ACC112 (cell line): ENCODE data around the gene RBM19.

Source experiments
- H2AFZ ChIP-seq: fragments of 200-600 bp; sonication (generic); one replicate; pipeline ENCODE4 v1.6.0; 2017; ENCODE audit warnings: antibody characterized with exemption, low read length; ENCODE audit not compliant: unreplicated experiment
- H3K27ac ChIP-seq: fragments of 200-600 bp; sonication (generic); 2 replicates; pipeline ENCODE4 v1.5.1; 2014; ENCODE audit warnings: low read depth, mild to moderate bottlenecking, antibody characterized with exemption, low read length, moderate library complexity
- H3K27me3 ChIP-seq: fragments of 200-600 bp; sonication (generic); 2 replicates; pipeline ENCODE4 v1.6.1; 2014; ENCODE audit warnings: mild to moderate bottlenecking, antibody characterized with exemption, low read length, moderate library complexity, mixed read lengths; ENCODE audit not compliant: insufficient read depth
- H3K36me3 ChIP-seq: fragments of 200-600 bp; sonication (generic); 2 replicates; pipeline ENCODE4 v1.6.1; 2016; ENCODE audit warnings: mild to moderate bottlenecking, antibody characterized with exemption, low read length, moderate library complexity, mixed read lengths; ENCODE audit not compliant: insufficient read depth
- H3K4me1 ChIP-seq: fragments of 200-600 bp; sonication (generic); one replicate; pipeline ENCODE4 v1.6.1; 2016; ENCODE audit warnings: low read length, mixed read lengths; ENCODE audit not compliant: insufficient read depth, unreplicated experiment, control insufficient read depth
- H3K4me3 ChIP-seq: fragments of 200-600 bp; sonication (generic); 2 replicates; pipeline ENCODE4 v1.5.1; 2014; ENCODE audit warnings: mild to moderate bottlenecking, low read depth, low read length
- H3K79me2 ChIP-seq: fragments of 200-600 bp; sonication (generic); one replicate; pipeline ENCODE4 v1.6.0; 2016; ENCODE audit warnings: low read length; ENCODE audit not compliant: control insufficient read depth, unreplicated experiment, insufficient read depth

RBM19 gene

DNA sequence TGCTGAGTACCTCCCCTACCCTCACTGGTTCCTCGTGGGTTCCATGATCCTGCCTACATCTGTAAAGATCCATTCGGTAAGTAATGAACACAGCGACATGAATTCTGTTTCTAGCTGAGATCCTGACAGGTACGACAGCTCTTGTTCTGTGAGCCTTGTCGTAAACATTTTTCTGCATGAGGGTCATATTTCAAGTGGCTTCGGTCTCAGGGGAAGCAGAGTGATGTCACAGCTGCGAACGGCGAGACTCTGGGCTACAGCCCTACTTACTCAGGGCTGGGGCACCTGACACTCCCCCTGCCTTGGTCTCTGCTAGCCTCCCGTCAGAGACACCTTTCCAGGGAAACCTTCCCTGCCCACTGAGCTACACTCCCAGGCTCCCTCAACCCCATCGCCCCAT is 85.8 kb downstream of the RBM19 start:
- H3K79me2 ChIP-seq, result no peaks in the 10 kb centered on the region
- peaks cover 5% of the 10 kb centered on the region for H3K4me1 ChIP-seq
- no peak overlapping the region for H3K4me3 ChIP-seq
- H3K27ac ChIP-seq, result no peak overlapping the region
- no peak overlapping the region for H2AFZ ChIP-seq
- H3K36me3 ChIP-seq, result peaks cover 4% of the 10 kb centered on the region; the same call in 1 of the 2 replicates
- no peaks in the 10 kb centered on the region for H3K27me3 ChIP-seq

DNA sequence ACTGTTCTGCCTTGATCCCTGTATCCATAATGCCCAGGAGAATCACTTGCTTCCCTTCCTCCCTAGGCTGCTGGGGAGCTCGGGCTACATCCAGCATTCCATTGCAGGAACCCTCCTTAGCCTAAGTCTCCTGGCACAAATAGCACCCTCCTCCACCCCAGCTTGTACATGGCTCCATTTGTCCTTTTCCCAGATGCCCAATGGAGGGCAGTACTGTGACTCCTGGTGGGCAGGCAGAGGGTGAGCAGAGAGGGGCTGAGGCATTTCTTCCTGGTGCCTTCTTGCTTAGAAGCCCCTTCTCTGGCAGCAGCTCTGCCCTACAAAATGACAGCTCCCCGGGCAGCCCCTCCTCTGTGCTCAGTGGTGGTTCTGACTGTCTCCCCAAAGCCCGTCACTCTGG is 86.5 kb downstream of the RBM19 start:
- no peaks in the 10 kb centered on the region for H3K79me2 ChIP-seq

DNA sequence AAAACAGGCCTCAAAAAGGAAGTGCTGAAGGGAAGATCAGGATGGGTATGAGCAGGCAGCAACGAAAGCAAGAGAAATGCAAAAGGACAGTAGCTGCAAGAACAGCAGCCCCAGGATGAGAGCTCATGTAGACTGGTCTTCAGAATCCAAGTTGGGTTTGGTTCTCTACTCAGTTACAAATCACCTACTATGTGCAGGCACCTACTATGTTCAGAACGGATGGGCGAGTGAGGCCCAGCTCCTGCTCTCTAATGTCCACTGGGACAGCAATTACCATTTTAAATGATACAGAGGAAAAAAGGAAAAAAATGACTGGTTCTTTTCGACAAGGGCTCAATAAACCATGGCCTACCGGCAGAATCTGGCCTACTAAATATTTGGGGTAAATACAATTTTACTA is 88.5 kb downstream of the RBM19 start:
- Histone ChIP-seq H3K79me2 (no peaks in the 10 kb centered on the region), H3K27me3 (no peaks in the 10 kb centered on the region), H3K4me1 (peaks cover 12% of the 10 kb centered on the region), H3K36me3 (no peaks in the 10 kb centered on the region), H3K4me3 (no peak overlapping the region), H3K27ac (no peak overlapping the region), H2AFZ (no peak overlapping the region)

More for the DNA sequence above, 86.5 kb downstream of the RBM19 start:
- Histone ChIP-seq H3K4me3 (no peak overlapping the region), H3K36me3 (no peaks in the 10 kb centered on the region), H3K27me3 (no peaks in the 10 kb centered on the region), H3K4me1 (peaks cover 12% of the 10 kb centered on the region), H3K27ac (no peak overlapping the region), H2AFZ (no peak overlapping the region)

DNA sequence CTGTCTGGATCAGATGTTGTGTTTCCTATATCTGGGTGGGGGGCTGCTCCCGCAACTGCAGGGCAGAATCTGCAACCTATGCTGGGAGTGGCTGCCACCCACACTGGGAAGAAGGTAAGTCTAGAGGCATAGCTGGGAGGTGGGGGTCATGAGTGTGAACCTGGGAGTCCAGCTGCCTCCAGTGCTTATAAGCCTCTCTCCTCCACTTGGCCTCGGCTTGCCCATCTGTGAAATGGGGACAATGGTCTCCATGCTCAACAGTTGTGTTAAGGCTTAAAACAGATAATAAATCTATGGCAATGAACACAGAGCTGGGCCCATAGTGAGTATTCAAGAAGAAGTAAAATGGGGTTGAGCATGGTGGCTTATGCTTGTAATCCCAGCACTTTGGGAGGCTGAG is 90.0 kb downstream of the RBM19 start:
- no peaks in the 10 kb centered on the region for H3K27me3 ChIP-seq
- no peak overlapping the region for H3K27ac ChIP-seq
- no peak overlapping the region for H2AFZ ChIP-seq
- H3K79me2 ChIP-seq, result no peaks in the 10 kb centered on the region
- H3K36me3 ChIP-seq, result no peaks in the 10 kb centered on the region
- peaks cover 12% of the 10 kb centered on the region for H3K4me1 ChIP-seq
- H3K4me3 ChIP-seq, result no peak overlapping the region

DNA sequence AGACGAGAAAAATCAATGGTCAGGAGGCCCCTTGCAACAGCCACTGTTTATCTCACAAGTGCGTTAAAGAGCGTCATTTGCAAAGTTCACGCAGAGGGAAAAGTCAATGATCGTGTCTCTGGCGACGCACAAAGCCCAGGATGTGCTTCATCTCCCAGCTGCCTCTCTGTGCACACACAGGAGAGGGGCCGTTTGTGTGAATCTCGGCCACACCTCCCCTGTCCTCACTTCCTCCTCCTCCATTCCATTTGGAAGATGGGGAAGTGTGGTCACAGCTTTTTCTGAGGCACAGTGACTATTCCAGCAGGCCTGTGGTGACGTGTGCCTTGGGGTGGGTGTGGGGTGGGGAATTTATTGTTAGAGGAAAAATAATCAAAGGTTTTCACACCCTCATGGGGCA is 90.4 kb downstream of the RBM19 start:
- no peak overlapping the region for H3K4me3 ChIP-seq

DNA sequence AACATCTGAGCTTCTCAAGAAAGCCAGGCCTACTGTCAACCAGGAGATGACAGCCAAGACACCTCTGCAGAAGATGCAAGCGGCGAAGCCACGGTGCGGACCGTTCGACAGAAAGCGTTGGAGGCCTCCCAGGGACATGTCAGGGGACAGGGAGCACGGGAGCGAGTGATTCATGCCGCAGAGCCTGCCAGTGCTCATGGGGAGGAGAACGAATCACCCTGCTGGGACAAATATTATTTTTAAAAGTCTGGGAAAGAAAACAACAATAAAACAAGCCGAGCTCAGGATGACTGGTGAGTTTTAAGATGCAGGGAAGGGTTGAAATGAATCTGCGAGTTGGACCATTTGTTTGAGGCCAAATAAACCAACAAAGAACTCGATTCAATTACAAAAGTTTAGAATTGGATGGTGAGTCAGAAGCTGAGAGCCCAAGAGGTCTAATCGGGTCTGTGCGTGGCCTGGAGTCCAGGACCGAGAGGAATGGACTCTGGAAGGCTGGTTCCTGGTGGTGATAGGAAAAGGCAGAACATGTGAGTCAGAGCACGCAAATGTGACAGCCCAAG is 91.0 kb downstream of the RBM19 start:
- Histone ChIP-seq H3K27ac (peak overlapping the region; percentile 47), H3K4me1 (peaks cover 12% of the 10 kb centered on the region), H3K79me2 (no peaks in the 10 kb centered on the region), H3K4me3 (no peak overlapping the region), H3K36me3 (no peaks in the 10 kb centered on the region), H2AFZ (no peak overlapping the region), H3K27me3 (no peaks in the 10 kb centered on the region)

More for the DNA sequence above, 90.4 kb downstream of the RBM19 start:
- H3K36me3 ChIP-seq, result no peaks in the 10 kb centered on the region
- H3K4me1 ChIP-seq, result peaks cover 12% of the 10 kb centered on the region
- no peak overlapping the region for H2AFZ ChIP-seq
- H3K79me2 ChIP-seq, result no peaks in the 10 kb centered on the region
- H3K27ac ChIP-seq, result peak overlapping the region; percentile 47
- H3K27me3 ChIP-seq, result no peaks in the 10 kb centered on the region

DNA sequence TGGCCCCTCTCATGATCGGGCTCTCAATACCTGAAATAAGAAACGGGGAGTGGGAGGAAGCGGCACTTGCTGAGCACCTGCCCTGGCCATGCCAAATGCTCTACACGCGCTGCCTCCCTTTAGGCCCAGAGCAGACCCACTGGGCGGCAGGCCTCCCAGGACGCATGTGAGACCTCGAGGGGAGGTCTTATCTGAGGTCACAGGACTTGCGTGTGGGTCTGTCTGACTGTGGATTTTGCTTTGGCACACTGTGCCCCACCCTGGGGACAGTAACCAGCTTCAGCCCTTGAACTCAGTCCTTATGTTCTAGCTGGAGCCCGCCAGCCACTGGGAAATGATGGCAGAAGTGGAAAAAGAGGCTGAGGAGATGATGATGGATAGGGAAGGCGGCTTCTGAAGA is 91.8 kb downstream of the RBM19 start:
- H3K4me3 ChIP-seq, result no peak overlapping the region
- H3K36me3 ChIP-seq, result no peaks in the 10 kb centered on the region
- no peaks in the 10 kb centered on the region for H3K27me3 ChIP-seq
- peaks cover 12% of the 10 kb centered on the region for H3K4me1 ChIP-seq
- H2AFZ ChIP-seq, result no peak overlapping the region
- H3K27ac ChIP-seq, result no peak overlapping the region
- H3K79me2 ChIP-seq, result no peaks in the 10 kb centered on the region

DNA sequence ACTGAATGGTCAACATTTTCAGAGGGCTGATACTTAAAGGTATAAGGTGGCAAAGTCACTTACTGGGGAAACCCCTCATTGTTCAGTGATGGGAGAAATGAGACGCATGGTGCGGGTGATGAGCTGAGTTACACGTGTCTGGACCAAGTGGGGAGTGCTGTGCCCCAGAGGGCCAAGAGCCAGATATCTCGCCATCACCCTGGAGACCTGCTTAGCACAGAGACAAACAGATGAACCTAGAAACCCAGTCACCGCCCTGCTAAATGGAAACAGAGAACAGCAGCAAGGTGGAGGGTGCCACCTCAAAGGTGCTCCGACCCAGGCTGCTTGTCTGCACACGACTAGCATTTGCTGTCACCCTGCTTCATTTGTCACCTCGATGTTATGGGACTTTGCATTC is 92.4 kb downstream of the RBM19 start:
- Histone ChIP-seq H3K27me3 (no peaks in the 10 kb centered on the region), H3K4me3 (no peak overlapping the region), H2AFZ (no peak overlapping the region), H3K27ac (no peak overlapping the region), H3K4me1 (peaks cover 12% of the 10 kb centered on the region), H3K79me2 (no peaks in the 10 kb centered on the region), H3K36me3 (no peaks in the 10 kb centered on the region)

DNA sequence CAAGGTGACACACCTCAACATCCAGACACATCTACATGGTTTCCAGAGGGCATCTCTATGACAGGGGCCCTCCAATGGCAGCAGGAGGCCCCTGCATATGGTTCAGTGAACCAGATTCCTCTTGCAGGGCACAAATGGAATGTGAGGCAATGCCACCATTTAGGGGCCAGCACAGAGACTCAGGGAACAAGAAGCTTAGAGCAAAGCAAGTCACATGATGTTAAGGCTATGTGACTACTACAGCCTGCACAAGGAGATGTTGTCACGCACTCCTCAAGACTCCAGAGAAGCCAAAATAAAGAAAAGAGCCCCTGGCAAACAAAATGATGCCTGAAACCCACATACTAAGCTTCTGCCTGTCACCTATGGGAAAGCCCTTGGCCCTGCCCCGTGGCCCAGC is 95.2 kb downstream of the RBM19 start:
- Histone ChIP-seq H3K79me2 (no peaks in the 10 kb centered on the region), H3K36me3 (no peaks in the 10 kb centered on the region), H3K27ac (no peak overlapping the region), H3K4me1 (peaks cover 12% of the 10 kb centered on the region), H3K4me3 (no peak overlapping the region), H2AFZ (no peak overlapping the region), H3K27me3 (no peaks in the 10 kb centered on the region)

DNA sequence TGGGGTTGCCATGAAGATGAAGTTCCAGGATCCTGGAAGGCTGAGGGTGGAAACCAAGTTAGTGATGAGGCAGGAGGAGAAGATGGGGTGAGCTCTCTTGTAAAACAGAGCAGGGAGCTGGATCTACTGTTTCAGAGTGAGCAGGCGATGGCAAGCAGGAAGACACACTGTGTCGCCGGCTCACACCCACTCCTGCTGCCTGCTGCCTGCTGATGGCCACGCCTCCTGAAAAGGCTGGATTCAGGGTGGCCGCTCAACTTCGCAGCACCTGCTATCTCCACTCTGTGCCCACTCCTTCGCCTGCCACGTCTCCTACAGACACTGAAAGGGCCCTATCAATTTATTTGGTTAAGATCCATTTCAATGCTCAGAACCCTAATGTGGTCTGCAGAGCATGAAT is 96.1 kb downstream of the RBM19 start:
- Histone ChIP-seq H3K79me2 (no peaks in the 10 kb centered on the region), H2AFZ (no peak overlapping the region), H3K27me3 (no peaks in the 10 kb centered on the region), H3K27ac (no peak overlapping the region), H3K4me1 (peaks cover 4% of the 10 kb centered on the region), H3K4me3 (no peak overlapping the region), H3K36me3 (no peaks in the 10 kb centered on the region)

DNA sequence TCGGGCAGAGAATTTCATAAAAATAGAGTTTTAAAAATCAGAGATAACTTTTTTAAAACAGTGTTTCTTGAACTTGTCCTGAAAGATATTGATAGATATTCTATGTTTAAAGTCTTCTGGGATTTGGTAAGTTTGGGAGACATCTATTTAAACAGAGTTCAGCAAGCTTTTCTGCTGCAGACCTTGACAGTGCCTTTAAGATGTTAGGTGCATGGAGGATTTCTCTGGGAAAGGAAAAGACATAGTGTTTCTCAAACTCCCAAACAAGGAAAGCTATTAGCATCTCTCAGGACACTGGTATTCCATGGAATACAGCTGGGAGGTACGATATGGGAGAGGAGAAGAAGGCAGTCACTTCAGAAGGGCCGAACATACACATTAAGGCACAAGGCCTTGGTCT is 97.8 kb downstream of the RBM19 start:
- Histone ChIP-seq H3K27me3 (no peaks in the 10 kb centered on the region), H3K79me2 (no peaks in the 10 kb centered on the region), H3K36me3 (no peaks in the 10 kb centered on the region), H3K4me3 (no peak overlapping the region), H2AFZ (no peak overlapping the region), H3K4me1 (peaks cover 6% of the 10 kb centered on the region), H3K27ac (no peak overlapping the region)
